Cortex of kidney (tissue), 1 donor: ENCODE results near the gene SRCIN1.
"Not testable (repeated sequence)": the region's sequence is repeated elsewhere in the genome, so short reads cannot be mapped to it uniquely, and the experiment has no call there.

ENCODE experiments used
- DNase-seq: peaks from one replicate; lab custom pipeline; 2025; lab: John Stamatoyannopoulos, UW

Gene SRCIN1

GRCh38 chr17:38542286-38542685 is 63.5 kb downstream of the SRCIN1 start:
- DNase-seq, result no peak

GRCh38 chr17:38541281-38541680 is 64.5 kb downstream of the SRCIN1 start:
- no peak for DNase-seq

- no peak for DNase-seq
These were observed 65.2 kb downstream of the SRCIN1 start for GRCh38 chr17:38540514-38541045.

- no peak for DNase-seq
These were observed 66.4 kb downstream of the SRCIN1 start for GRCh38 chr17:38539386-38539785.

- DNase-seq, result no peak
These were observed 66.8 kb downstream of the SRCIN1 start for GRCh38 chr17:38538906-38539305.

GRCh38 chr17:38536661-38537060 is 69.1 kb downstream of the SRCIN1 start:
- DNase-seq, result no peak

- no peak for DNase-seq
These were observed 69.9 kb downstream of the SRCIN1 start for GRCh38 chr17:38535886-38536285.

- no peak for DNase-seq
These were observed 71.3 kb downstream of the SRCIN1 start for GRCh38 chr17:38534498-38534885.

- no peak for DNase-seq
These were observed 71.8 kb downstream of the SRCIN1 start for GRCh38 chr17:38533866-38534497.

- DNase-seq, result no peak
These were observed 72.5 kb downstream of the SRCIN1 start for GRCh38 chr17:38533241-38533640.

GRCh38 chr17:38532451-38532850 is 73.3 kb downstream of the SRCIN1 start:
- DNase-seq, result no peak

GRCh38 chr17:38531761-38532160 is 74.0 kb downstream of the SRCIN1 start:
- DNase-seq, result not testable (repeated sequence)

- not testable (repeated sequence) for DNase-seq
These were observed 74.9 kb downstream of the SRCIN1 start for GRCh38 chr17:38530856-38531255.

GRCh38 chr17:38528141-38528540 is 77.6 kb downstream of the SRCIN1 start:
- DNase-seq, result not testable (repeated sequence)

GRCh38 chr17:38526526-38526925 is 79.2 kb downstream of the SRCIN1 start:
- not testable (repeated sequence) for DNase-seq

- no peak for DNase-seq
These were observed 93.2 kb downstream of the SRCIN1 start for GRCh38 chr17:38512473-38513058.

- no peak for DNase-seq
These were observed 94.3 kb downstream of the SRCIN1 start for GRCh38 chr17:38511150-38512108.

- no peak for DNase-seq
These were observed 95.2 kb downstream of the SRCIN1 start for GRCh38 chr17:38510421-38511149.

GRCh38 chr17:38509772-38510420 is 95.9 kb downstream of the SRCIN1 start:
- DNase-seq, result no peak

GRCh38 chr17:38508954-38509771 is 96.6 kb downstream of the SRCIN1 start:
- no peak for DNase-seq
